Chondrocyte (in vitro differentiated cells): Measurements from ENCODE around the gene TUBE1. TPM values are rescaled to one million over a fixed set of nuclear protein-coding genes. Genes with fewer than 3 reads are reported as not detected.
"Not testable (repeated sequence)": the region's sequence is repeated elsewhere in the genome, so short reads cannot be mapped to it uniquely, and the experiment has no call there.

Experiments used
- DNase-seq: peaks from one replicate; pipeline ENCODE4 v3.0.0; 2021; ENCODE audit warnings: mixed read lengths, low spot score
- H3K27ac Mint-ChIP-seq: one replicate; pipeline ENCODE4 v1.8.0; 2021; ENCODE audit warnings: mild to moderate bottlenecking, moderate library complexity, mixed read lengths; ENCODE audit not compliant: unreplicated experiment
- H3K27me3 Mint-ChIP-seq: 2 replicates; pipeline ENCODE4 v1.8.0; 2021; ENCODE audit warnings: low read depth, mixed read lengths
- H3K36me3 Mint-ChIP-seq: 2 replicates; pipeline ENCODE4 v1.8.0; 2021; ENCODE audit warnings: low read depth, mixed read lengths
- H3K4me1 Mint-ChIP-seq: 2 replicates; pipeline ENCODE4 v1.8.0; 2021; ENCODE audit warnings: low read depth, mild to moderate bottlenecking, mixed read lengths
- H3K4me3 Mint-ChIP-seq: one replicate; pipeline ENCODE4 v1.8.0; 2021; ENCODE audit warnings: mild to moderate bottlenecking, moderate library complexity, mixed read lengths; ENCODE audit not compliant: unreplicated experiment
- H3K9me3 Mint-ChIP-seq: 2 replicates; pipeline ENCODE4 v1.8.0; 2021; ENCODE audit warnings: low read depth, mixed read lengths
- CTCF ChIP-seq: fragments of 200-600 bp; sonication (generic); IDR thresholded peaks from 2 replicates; pipeline ENCODE4 v1.5.0; 2021; ENCODE audit warnings: antibody characterized with exemption, mild to moderate bottlenecking, moderate library complexity
- total RNA-seq: library from RNA; stranded (reverse); gene quantifications from 3 replicates; pipeline ENCODE4 v1.2.1, GENCODE V29; 2021

TUBE1 gene
- total RNA-seq, 1 donor from 2014 or later, result 23.9 TPM

DNA sequence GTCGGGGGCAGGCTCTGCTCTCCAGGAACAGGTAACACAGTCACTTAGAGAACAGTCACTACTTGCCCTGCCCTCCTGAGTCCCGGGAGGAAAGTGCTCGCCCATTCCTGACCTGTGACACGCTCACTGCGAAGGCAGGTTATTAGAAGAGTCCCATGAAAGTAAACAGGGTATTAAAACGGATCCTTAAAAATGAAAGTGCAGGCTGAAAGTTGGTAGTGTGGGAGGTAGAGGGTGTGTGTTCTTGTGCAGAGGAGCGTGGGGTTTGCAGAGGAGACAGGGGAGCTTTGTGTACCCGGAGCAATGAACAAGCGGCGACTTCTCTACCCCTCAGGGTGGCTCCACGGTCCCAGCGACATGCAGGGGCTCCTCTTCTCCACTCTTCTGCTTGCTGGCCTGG lies 33.3 kb downstream of the TUBE1 start, which contains the start of gene CCN6:
Gene CCN6 (plus strand): TSS at position 104 of the 400 bp plus-strand sequence. CDS start 254 bp downstream, at position 358.
- DNase-seq, result no peak
- Mint-ChIP-seq H3K4me3 (no peak within 1 kb of the TSS), H3K36me3 (peaks cover 1% of the 10 kb centered on the region), H3K9me3 (peaks cover 5% of the 10 kb centered on the region), H3K27me3 (no peaks in the 10 kb centered on the region), H3K4me1 (no peaks in the 10 kb centered on the region), H3K27ac (no peak within 1 kb of the TSS)
- no peak for TF ChIP-seq CTCF

DNA sequence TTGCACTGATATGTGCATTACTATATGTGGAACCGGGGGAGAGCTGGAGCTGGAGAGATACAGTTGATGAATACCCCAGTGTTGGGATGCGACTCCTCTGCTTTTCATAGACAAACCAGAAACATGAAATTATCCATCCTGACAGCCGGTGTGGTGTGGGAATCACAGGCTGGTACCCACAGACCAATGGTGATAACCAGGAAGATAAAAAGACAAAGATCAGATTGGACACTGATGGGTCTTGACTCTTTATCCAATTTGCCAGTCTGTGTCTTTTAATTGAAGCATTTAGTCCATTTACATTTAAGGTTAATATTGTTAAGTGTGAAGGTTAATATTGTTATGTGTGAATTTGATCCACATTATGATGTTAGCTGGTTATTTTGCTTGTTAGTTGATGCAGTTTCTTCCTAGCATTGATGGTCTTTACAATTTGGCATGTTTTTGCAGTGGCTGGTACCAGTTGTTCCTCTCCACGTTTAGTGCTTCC lies 36.0 kb downstream of the TUBE1 start:
- H3K36me3 Mint-ChIP-seq, H3K4me3 Mint-ChIP-seq, H3K27me3 Mint-ChIP-seq, H3K9me3 Mint-ChIP-seq, H3K4me1 Mint-ChIP-seq, H3K27ac Mint-ChIP-seq, DNase-seq: not testable (repeated sequence)

DNA sequence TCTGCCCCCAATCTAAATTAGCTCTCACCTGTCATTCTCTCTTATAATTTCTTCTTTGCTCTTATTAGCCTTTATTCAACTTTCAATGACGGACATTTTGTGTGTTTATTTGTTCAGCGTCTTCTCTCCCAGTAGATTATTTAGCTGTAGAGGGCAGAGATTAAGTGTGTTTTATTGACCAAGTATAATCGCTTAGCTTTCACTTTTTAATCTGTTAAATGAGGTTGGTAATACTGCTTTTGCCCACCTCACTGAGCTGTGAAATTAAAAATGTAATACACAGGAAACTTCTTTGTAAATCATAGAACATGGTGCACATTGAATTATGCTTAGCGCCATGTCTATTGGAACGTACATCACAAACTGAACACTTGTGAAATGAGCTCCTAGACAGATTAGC lies 36.9 kb downstream of the TUBE1 start:
- peaks cover 5% of the 10 kb centered on the region for H3K9me3 Mint-ChIP-seq
- TF ChIP-seq CTCF, result no peak
- H3K27me3 Mint-ChIP-seq, result no peaks in the 10 kb centered on the region
- H3K36me3 Mint-ChIP-seq, result peaks cover 1% of the 10 kb centered on the region
- no peak for DNase-seq
- H3K27ac Mint-ChIP-seq, result no peak overlapping the region
- no peak overlapping the region for H3K4me3 Mint-ChIP-seq
- peaks cover 2% of the 10 kb centered on the region for H3K4me1 Mint-ChIP-seq

DNA sequence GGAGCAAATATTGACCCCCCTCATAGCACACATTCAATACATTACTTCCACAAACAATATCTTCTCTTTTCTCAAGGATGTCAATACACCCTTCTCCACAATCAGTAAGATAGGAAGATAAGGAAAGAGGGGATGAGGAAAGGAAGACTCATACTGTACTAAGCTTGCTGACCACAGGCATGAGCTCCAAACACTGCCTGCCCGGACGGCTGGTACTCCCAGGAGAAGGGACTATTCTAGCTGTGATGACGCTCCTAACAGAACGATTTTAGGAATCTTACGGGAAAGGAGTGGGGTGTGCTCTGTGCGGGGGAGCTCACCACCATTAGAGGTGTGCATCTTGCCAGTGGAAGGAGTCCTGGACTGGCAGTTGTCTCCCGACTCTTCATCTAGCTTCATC lies 37.3 kb downstream of the TUBE1 start:
- no peak overlapping the region for H3K4me3 Mint-ChIP-seq
- peaks cover 1% of the 10 kb centered on the region for H3K36me3 Mint-ChIP-seq
- peaks cover 5% of the 10 kb centered on the region for H3K9me3 Mint-ChIP-seq
- H3K27ac Mint-ChIP-seq, result no peak overlapping the region
- H3K4me1 Mint-ChIP-seq, result peaks cover 6% of the 10 kb centered on the region
- no peak for DNase-seq
- no peaks in the 10 kb centered on the region for H3K27me3 Mint-ChIP-seq
- TF ChIP-seq CTCF, result no peak

DNA sequence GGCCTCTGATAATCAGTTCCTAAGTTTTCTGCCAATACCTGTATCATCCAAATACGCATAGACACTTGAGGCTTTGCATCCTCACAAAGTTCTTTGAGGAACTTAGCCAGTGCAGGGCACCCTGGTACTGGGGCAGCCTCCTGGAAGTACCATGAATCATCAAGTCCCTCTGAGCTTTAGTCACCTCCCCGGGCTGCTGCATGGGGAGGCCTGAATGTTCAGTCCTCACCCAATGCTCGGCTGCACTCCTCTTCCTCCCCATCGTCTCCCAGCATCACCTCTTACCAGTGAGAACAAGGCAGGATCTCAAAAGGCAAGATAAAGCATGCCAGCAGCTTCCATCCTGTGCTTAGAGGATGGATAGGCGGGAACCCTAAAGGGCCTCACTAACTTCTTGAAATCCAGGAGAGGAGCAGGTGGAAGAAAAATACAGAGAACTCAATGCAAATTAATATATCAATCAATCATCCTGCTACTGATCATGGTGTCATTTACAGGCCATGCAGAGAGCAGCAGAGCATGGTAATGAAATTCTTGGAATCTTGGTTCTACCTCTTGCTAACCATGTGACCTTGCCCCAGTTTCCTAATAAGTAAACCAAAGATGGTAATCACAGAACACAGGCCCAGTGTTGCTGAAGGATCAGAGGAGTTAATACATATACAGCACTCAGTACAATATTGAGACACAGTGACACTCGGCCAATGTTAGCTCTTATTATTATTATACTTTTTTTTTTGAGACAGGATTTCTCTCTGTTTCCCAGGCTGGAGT lies 38.1 kb downstream of the TUBE1 start:
- TF ChIP-seq CTCF, result no peak
- H3K27me3 Mint-ChIP-seq, result no peaks in the 10 kb centered on the region
- H3K4me1 Mint-ChIP-seq, result peaks cover 14% of the 10 kb centered on the region
- DNase-seq, result no peak
- peaks cover 5% of the 10 kb centered on the region for H3K9me3 Mint-ChIP-seq
- H3K4me3 Mint-ChIP-seq, result no peak overlapping the region
- H3K36me3 Mint-ChIP-seq, result peaks cover 1% of the 10 kb centered on the region
- no peak overlapping the region for H3K27ac Mint-ChIP-seq

DNA sequence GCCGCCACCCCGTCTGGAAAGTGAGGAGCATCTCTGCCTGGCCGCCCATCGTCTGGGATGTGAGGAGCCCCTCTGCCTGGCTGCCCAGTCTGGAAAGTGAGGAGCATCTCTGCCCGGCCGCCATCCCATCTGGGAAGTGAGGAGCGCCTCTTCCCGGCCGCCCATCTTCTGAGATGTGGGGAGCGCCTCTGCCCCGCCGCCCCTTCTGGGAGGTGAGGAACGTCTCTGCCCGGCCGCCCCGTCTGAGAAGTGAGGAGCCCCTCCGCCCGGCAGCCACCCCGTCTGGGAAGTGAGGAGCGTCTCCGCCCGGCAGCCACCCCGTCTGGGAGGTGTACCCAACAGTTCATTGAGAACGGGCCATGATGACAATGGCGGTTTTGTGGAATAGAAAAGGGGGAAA lies 39.8 kb downstream of the TUBE1 start:
- H3K36me3 Mint-ChIP-seq, H3K27ac Mint-ChIP-seq, H3K9me3 Mint-ChIP-seq, DNase-seq, H3K4me3 Mint-ChIP-seq, H3K27me3 Mint-ChIP-seq: not testable (repeated sequence)
- peaks cover 24% of the 10 kb centered on the region for H3K4me1 Mint-ChIP-seq
